Esophagus muscularis mucosa (tissue), 4 donors: ENCODE measurements around the gene EYA2. TPM values are rescaled to one million over a fixed set of nuclear protein-coding genes. Genes with fewer than 3 reads are reported as not detected.

ENCODE experiments used
- DNase-seq: peaks from one replicate; pipeline ENCODE4 v3.0.0-alpha.2; 2017; ENCODE audit errors: extremely low spot score
- H3K27ac ChIP-seq, 4 donors: fragments of 200-600 bp; sonication (generic); replicated peaks in 1 of 4; 1 replicate in 3 of 4; 2 replicates in 1 of 4; pipeline ENCODE4 v1.5.1; 2016 to 2019; ENCODE audit warnings: mild to moderate bottlenecking in 1 of 4
- H3K27me3 ChIP-seq, 4 donors: fragments of 200-600 bp; sonication (generic); one replicate each; pipeline versions ENCODE4 v1.5.1 to v1.6.0; 2016 to 2019
- H3K36me3 ChIP-seq, 4 donors: fragments of 200-600 bp; sonication (generic); one replicate each; pipeline ENCODE4 v1.5.1; 2016 to 2019
- H3K4me1 ChIP-seq, 4 donors: fragments of 200-600 bp; sonication (generic); one replicate each; pipeline ENCODE4 v1.5.1; 2016 to 2019
- H3K4me3 ChIP-seq, 4 donors: fragments of 200-600 bp; sonication (generic); 1 replicate in 2 of 4; 2 replicates in 2 of 4; pipeline ENCODE4 v1.5.1; 2016 to 2019; ENCODE audit warnings: mild to moderate bottlenecking in 4 of 4, moderate library complexity in 1 of 4
- H3K9me3 ChIP-seq, 4 donors: fragments of 200-600 bp; sonication (generic); 1 replicate in 3 of 4; 2 replicates in 1 of 4; pipeline ENCODE4 v1.5.1; 2016 to 2019
- CTCF ChIP-seq, 3 experiments: fragments of 200-600 bp in 2 of 3; fragments of 450-650 bp in 1 of 3; sonication (generic) in 2 of 3; IDR thresholded peaks; one replicate each; pipeline ENCODE4 v1.5.1; 2017 to 2019; ENCODE audit warnings: antibody characterized with exemption in 3 of 3, mild to moderate bottlenecking in 2 of 3, moderate library complexity in 1 of 3
- EP300 ChIP-seq: sonication (generic); formaldehyde crosslinking; IDR thresholded peaks from one replicate; pipeline ENCODE4 v1.6.1; 2017; ENCODE audit warnings: antibody characterized with exemption
- POLR2A ChIP-seq: fragments of 450-650 bp; IDR thresholded peaks from one replicate; pipeline ENCODE4 v1.6.1; 2017; ENCODE audit warnings: antibody characterized with exemption, moderate library complexity, mild to moderate bottlenecking, low read depth
- POLR2AphosphoS5 ChIP-seq, 2 donors: sonication (generic); formaldehyde crosslinking; IDR thresholded peaks; one replicate each; pipeline ENCODE4 v1.6.1; 2017; ENCODE audit warnings: antibody characterized with exemption in 2 of 2
- WGBS: methylation state at CpG from one replicate; pipeline ENCODE4 v1.1.5; 2018; 5-methylcytosine and 5-hydroxymethylcytosine counted together
- intact Hi-C: fragments of 100-400 bp; cut with DNase I; formaldehyde crosslinking; loops from one replicate; pipeline ENCODE4 v1.15.1; 2023
- total RNA-seq, 4 donors: library from RNA; depleted of rRNA; stranded (reverse); fragments of >200 nt; gene quantifications; one replicate each; pipeline versions ENCODE4 v1.1.0 to v1.2.1, GENCODE V29; 2016

The EYA2 gene
- total RNA-seq, 4 donors from 2014 or later: 1.2 to 5.9 (median 4.2) TPM

- Histone ChIP-seq H3K27me3 (no peaks in the 10 kb centered on the region), H3K27ac (no peak overlapping the region), H3K9me3 (no peaks in the 10 kb centered on the region), H3K4me3 (no peak overlapping the region), H3K36me3 (no peaks in the 10 kb centered on the region), H3K4me1 (peaks cover 8 to 12% (median 10%) of the 10 kb centered on the region in 4 donors)
- DNase-seq: no peak
- TF ChIP-seq POLR2A (no peak), CTCF (IDR thresholded peaks at IDR 0.05) (no peak), EP300 (no peak), POLR2AphosphoS5 (IDR thresholded peaks at IDR 0.05) (no peak)
- intact Hi-C loops: no loop called here
- WGBS: 72% methylated on average over 9 of the region's 9 CpGs
Observed at GRCh38 chr20:47195573-47195972, 300.9 kb downstream of the EYA2 start.

- peak; percentile 93 for DNase-seq
- intact Hi-C loops: loop anchor here (2.0 kb wide), 1 partner anchor 186 kb away; no protein-coding TSS in a partner anchor
- Histone ChIP-seq H3K36me3 (no peaks in the 10 kb centered on the region), H3K27ac (no peak overlapping the region), H3K4me3 (no peak overlapping the region), H3K4me1 (peaks cover 8 to 12% (median 10%) of the 10 kb centered on the region in 4 donors), H3K27me3 (no peaks in the 10 kb centered on the region), H3K9me3 (no peaks in the 10 kb centered on the region)
- WGBS: 36% methylated on average over 27 of the region's 34 CpGs
- TF ChIP-seq EP300 (no peak), CTCF (IDR thresholded peaks at IDR 0.05) (peak in 2 of 3 experiments; percentile 94), POLR2AphosphoS5 (IDR thresholded peaks at IDR 0.05) (peak in 1 of 2 donors; percentile 45)
Observed at GRCh38 chr20:47196091-47197081, 301.7 kb downstream of the EYA2 start.

GRCh38 chr20:47198254-47198671, 303.6 kb downstream of the EYA2 start:
- Histone ChIP-seq H3K27ac (no peak overlapping the region), H3K9me3 (no peaks in the 10 kb centered on the region), H3K4me1 (peaks cover 8 to 12% (median 10%) of the 10 kb centered on the region in 4 donors), H3K36me3 (no peaks in the 10 kb centered on the region), H3K4me3 (no peak overlapping the region), H3K27me3 (no peaks in the 10 kb centered on the region)
- DNase-seq: no peak
- intact Hi-C loops: loop anchor here (2.0 kb wide), 1 partner anchor 423 kb away; no protein-coding TSS in a partner anchor
- WGBS: 93% methylated on average over 3 of the region's 3 CpGs
- TF ChIP-seq POLR2A (no peak), POLR2AphosphoS5 (IDR thresholded peaks at IDR 0.05) (no peak), CTCF (IDR thresholded peaks at IDR 0.05) (no peak)

GRCh38 chr20:47198996-47199552, 304.4 kb downstream of the EYA2 start:
- no peaks in the 10 kb centered on the region for H3K36me3 ChIP-seq
- WGBS: 93% methylated on average over 14 of the region's 14 CpGs
- intact Hi-C loops: loop anchor here (2.0 kb wide), 1 partner anchor 422 kb away; no protein-coding TSS in a partner anchor

More at GRCh38 chr20:47198996-47199552, 304.4 kb downstream of the EYA2 start:
- DNase-seq: no peak
- Histone ChIP-seq H3K9me3 (no peaks in the 10 kb centered on the region), H3K27ac (no peak overlapping the region), H3K4me1 (peaks cover 8 to 12% (median 10%) of the 10 kb centered on the region in 4 donors), H3K4me3 (no peak overlapping the region), H3K27me3 (no peaks in the 10 kb centered on the region)
- no peak for TF ChIP-seq CTCF (IDR thresholded peaks at IDR 0.05)
- TF ChIP-seq EP300: no peak
- no peak for TF ChIP-seq POLR2AphosphoS5 (IDR thresholded peaks at IDR 0.05)
- no peak for TF ChIP-seq POLR2A
